ENCODE measurements around the gene GGA1. TPM values are rescaled to one million over a fixed set of nuclear protein-coding genes. Genes with fewer than 3 reads are reported as not detected.

Gene GGA1
- total RNA-seq, 1 donor from 2014 or later = 26.3 TPM

- DNase-seq (ENCODE audit: low read depth, low spot score) = no peak
Observed at GRCh38 chr22:37674248-37674647, 65.6 kb downstream of the GGA1 start.

DNA sequence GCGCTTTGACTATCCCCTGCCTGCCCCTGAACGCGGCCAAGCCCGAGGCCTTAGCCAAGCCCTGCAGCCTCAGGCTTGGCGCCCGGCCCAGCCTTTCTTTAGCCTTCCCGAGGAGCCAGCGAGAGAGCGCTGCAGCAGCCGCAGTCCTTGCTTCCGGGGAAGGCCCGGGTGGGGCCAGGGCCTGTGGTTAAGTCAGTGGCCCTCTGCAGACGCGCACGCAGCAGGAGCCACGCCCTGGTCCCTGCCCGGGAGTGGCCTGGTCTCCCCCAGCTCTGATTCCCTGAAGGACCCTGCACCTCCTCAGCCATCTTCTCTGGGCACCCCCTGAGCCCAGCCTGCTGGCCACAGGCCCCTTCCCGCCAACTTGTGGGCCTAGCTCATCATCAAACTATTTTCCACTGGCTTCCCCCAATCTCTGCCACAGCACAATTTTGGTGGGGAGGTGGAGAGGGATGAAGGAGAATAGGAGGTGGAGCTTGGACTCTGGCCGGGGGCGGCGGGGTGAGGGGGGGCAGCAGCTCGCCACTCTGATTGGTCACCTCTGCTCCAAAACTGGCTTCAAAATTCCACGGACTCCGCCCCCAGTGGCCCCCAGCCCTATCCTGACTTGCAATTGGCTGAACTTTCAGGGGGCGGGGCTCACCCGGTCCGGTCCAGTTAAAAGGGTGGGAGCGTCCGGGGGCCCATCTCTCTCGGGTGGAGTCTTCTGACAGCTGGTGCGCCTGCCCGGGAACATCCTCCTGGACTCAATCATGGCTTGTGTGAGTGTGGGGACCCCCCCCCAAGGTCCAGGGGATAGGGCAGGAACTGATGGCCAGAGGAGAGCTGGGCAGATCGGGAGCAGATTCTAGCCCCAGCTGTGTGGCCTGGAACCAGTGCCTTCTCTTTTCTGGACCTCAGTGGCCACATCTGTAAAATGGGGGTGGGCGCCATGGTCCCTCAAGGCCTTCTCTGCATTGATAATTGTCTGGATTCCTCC lies 66.6 kb downstream of the GGA1 start, which contains the start of gene LGALS1:
Gene LGALS1 (plus strand): TSS at position 686 of the 979 bp plus-strand sequence. CDS start 67 bp downstream, at position 753.
- peak; percentile 75 for DNase-seq (ENCODE audit: low read depth, low spot score)

DNA sequence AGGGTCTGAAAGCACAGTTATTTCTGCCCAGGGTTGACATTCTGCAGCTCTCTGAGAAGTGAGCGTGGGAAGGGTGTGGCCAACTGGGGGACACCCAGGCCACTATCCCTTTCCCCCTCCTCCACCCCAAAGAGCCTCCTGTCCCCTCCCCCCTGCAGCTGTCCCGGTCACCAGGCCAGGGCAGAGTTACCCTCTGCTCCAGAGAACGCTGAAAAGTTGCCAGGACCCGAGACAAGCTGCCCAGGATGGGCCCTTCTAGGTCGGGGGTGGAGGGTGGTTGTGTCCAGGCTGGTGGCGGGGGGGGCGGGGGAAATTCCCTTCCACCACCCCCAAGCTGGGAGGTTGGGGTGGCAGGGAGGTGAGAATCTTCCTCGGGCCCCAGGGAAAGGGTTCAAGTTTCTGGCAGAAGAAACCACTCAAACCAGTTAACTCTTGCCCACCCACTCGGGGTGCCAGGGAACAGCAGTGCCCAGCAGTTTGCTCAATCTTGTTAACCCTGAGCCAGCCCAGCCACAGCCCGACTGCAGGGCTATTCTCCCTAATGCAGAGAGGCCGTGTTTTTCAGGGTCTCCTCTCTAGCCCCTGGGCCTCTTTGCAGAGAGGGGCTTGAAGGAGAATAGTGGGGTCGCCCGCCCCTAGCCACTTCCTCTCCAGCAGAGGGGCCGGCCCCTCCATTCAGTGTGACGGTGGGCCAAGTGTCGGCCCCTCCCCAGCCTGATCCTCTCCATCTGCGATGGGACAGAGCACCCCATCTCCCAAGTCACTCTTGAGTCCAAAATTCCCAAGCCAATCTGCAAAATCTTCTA lies 67.5 kb downstream of the GGA1 start:
- DNase-seq (ENCODE audit: low read depth, low spot score) = no peak

- peak; percentile 83 for DNase-seq (ENCODE audit: low read depth, low spot score)
Observed at GRCh38 chr22:37676736-37677492, 68.3 kb downstream of the GGA1 start.

DNA sequence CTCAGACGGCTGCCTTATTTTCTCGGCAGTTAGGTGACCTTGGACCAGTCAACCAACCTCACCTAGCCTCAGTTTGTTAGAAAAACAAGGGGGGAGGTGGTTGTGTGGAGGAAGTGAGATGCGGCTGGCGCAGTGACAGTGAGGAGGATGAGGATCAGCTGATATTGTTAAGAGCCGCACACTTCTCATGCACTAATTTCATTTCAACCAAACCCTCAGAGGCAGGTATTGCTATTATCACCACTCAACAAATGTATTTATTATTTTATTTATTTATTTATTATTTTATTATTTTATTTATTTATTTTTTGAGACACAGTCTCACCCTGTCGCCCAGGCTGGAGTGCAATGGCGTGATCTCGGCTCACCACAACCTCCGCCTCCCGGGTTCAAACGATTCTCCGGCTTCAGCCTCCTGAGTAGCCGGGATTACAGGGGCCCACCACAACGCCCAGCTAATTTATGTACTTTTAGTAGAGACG lies 68.9 kb downstream of the GGA1 start:
- DNase-seq (ENCODE audit: low read depth, low spot score) = no peak

DNA sequence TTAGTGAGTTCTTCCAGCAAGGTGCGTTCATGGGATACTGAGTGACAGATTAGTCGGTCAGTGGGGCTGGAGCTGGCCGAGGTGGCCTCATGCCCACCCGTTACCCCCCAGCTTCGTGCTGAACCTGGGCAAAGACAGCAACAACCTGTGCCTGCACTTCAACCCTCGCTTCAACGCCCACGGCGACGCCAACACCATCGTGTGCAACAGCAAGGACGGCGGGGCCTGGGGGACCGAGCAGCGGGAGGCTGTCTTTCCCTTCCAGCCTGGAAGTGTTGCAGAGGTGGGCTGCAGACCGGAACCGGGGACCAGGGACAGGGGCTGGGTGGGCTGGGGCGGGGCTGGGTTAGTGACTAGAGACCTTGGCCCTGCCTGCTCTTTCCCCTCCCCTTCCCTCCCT lies 69.7 kb downstream of the GGA1 start:
- DNase-seq (ENCODE audit: low read depth, low spot score) = no peak

DNA sequence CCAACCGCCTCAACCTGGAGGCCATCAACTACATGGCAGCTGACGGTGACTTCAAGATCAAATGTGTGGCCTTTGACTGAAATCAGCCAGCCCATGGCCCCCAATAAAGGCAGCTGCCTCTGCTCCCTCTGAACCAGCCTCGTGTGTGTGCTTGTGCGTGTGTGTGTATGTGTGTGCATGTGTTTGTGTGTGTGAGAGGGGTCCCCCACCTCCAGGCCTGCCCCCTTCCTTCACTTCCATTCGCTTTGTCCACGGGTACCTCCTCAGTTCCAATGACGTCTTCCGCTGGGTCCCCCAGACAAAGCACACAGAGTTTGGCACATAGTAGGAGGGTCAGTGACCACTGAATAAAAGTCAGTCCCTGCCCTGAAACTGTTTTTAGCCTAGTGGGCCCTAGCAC lies 71.0 kb downstream of the GGA1 start:
- no peak for DNase-seq (ENCODE audit: low read depth, low spot score)

DNA sequence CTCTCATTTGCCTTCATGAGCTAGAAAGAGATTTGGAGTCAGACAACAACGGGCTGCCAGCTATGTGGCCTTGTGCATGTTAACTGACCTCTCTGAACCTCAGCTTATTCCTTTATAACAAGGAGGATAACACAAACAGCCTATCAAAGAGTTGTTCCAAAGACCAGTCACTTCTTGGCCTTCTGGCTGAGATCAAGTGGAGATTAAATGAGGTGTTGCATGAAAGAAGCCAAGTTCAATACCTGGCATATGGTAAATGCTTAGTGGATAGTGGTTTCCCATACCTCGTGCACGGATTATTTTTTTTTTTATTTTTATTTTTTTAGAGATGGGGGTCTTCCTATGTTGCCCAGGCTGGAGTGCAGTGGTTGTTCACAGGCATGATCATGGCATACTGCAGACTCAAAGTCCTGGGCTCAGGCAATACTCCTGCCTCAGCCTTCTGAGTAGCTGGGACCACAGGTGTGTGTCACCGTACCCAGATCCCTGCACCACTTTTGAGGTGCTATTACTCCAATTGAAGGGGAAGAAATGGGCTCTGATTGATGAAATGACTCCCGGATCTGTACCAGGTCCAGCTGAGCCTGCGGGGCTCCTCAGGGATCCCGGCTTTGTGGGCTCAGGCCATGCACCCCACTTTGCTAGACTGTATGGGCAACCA lies 71.7 kb downstream of the GGA1 start:
- no peak for DNase-seq (ENCODE audit: low read depth, low spot score)

GRCh38 chr22:37681001-37681424 lies 72.4 kb downstream of the GGA1 start:
- no peak for DNase-seq (ENCODE audit: low read depth, low spot score)

GRCh38 chr22:37681556-37682049 lies 73.0 kb downstream of the GGA1 start:
- no peak for DNase-seq (ENCODE audit: low read depth, low spot score)

Other genes starting within 250 kb of the GGA1 start
- gene ELFN2, start 181.4 kb upstream of the GGA1 start, total RNA-seq = under 0.01 and 0.04 TPM in 2 replicates
- gene MFNG, start 122.5 kb upstream of the GGA1 start, total RNA-seq = 119 and 148 TPM in 2 replicates
- gene CARD10, start 89.4 kb upstream of the GGA1 start, total RNA-seq = 26.9 and 39.7 TPM in 2 replicates
- 19.5 and 27.5 TPM in 2 replicates for gene CDC42EP1, start 48.4 kb upstream of the GGA1 start, total RNA-seq
- not detected in 2 replicates for gene LGALS2, start 28.7 kb upstream of the GGA1 start, total RNA-seq
- 1.1 and 1.5 TPM in 2 replicates for gene SH3BP1, start 30.8 kb downstream of the GGA1 start, total RNA-seq
- gene PDXP, start 49.9 kb downstream of the GGA1 start, total RNA-seq = 11.1 and 13.7 TPM in 2 replicates
- 4,833 and 7,629 TPM in 2 replicates for gene LGALS1, start 66.8 kb downstream of the GGA1 start, total RNA-seq
- gene NOL12, start 77.5 kb downstream of the GGA1 start, total RNA-seq = 26.8 and 36.5 TPM in 2 replicates
- 105 and 115 TPM in 2 replicates for gene TRIOBP, start 88.2 kb downstream of the GGA1 start, total RNA-seq
- gene GCAT, start 199.1 kb downstream of the GGA1 start, total RNA-seq = 33.8 and 48.3 TPM in 2 replicates
- not detected in 2 replicates for gene GALR3, start 214.5 kb downstream of the GGA1 start, total RNA-seq
- gene ANKRD54, start 235.5 kb downstream of the GGA1 start, total RNA-seq = 25.7 and 27.1 TPM in 2 replicates
- 388 and 436 TPM in 2 replicates for gene EIF3L, start 240.6 kb downstream of the GGA1 start, total RNA-seq